GM19238 (cell line): ENCODE measurements around the gene MAN2B2.
"Not testable (repeated sequence)": the region's sequence is repeated elsewhere in the genome, so short reads cannot be mapped to it uniquely, and the experiment has no call there.

Experiments used
- DNase-seq: peaks from one replicate; pipeline ENCODE4 v3.0.0; 2011; ENCODE audit warnings: low spot score; ENCODE audit not compliant: insufficient read length

The MAN2B2 gene

GRCh38 chr4:6613676-6614651 lies 39.0 kb downstream of the MAN2B2 start:
- no peak for DNase-seq

DNA sequence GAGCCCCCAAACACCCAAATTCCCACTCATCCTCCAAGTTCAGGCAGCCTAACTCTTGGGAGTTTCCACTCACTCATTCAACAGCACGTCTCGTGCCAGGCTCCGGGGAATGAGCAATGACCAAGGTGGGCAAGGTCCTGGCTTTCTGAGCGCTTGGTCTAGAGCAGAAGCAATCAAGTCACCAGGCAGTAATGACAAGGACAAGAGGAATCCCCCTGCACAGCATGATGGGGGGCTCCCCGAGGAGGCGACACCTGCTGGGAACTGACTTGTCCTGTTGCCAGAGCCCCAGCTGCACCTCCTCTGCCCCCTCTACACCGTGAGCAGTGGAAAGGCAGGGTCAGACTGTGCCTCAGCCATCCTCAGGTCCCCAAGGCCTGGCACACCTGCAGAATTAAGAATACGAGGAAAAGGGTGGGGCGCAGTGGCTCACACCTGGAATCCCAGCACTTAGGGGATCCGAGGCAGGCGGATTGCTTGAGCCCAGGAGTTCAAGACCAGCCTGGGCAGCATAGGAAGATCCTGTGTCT lies 39.8 kb downstream of the MAN2B2 start:
- DNase-seq, result no peak

- DNase-seq, result no peak
These were observed 41.4 kb downstream of the MAN2B2 start for GRCh38 chr4:6616087-6616995.

GRCh38 chr4:6617246-6617645 lies 42.3 kb downstream of the MAN2B2 start:
- no peak for DNase-seq

DNA sequence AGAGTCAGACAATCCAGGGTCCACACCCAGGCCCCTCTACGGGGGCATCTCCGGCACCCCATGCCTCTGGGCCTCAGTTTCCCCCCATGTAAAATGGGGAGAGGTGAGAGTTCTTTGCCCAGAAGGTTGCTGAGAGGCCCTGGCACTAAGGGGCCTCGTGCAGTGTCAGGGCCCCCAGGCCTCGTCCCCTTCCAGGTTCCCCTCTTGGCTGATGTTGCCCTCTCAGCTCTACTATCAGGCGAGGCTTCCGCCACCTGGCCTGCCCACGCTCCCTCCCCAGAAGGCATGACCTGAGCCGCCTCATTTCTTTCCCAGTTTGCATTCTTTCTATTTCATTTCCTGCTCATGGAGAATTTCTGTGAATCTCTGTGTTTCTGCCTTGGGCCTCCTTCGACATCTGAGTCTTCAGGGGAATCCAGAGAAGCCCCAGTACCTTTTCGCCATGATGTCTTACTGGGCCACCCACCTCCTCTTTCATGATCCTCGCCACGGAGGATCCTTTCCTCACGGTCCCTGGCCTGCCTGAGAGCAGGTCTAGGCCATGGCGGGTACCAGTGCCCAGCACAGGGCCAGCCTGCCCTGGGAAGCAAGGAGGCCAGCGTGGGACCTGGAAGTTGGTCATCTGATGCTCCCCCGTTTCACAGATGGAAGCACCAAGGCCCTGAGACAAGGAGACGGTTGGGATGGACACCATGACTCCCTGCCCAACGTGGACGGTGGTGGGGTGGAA lies 43.6 kb downstream of the MAN2B2 start:
- no peak for DNase-seq

- no peak for DNase-seq
These were observed 44.1 kb downstream of the MAN2B2 start for GRCh38 chr4:6619116-6619465.

DNA sequence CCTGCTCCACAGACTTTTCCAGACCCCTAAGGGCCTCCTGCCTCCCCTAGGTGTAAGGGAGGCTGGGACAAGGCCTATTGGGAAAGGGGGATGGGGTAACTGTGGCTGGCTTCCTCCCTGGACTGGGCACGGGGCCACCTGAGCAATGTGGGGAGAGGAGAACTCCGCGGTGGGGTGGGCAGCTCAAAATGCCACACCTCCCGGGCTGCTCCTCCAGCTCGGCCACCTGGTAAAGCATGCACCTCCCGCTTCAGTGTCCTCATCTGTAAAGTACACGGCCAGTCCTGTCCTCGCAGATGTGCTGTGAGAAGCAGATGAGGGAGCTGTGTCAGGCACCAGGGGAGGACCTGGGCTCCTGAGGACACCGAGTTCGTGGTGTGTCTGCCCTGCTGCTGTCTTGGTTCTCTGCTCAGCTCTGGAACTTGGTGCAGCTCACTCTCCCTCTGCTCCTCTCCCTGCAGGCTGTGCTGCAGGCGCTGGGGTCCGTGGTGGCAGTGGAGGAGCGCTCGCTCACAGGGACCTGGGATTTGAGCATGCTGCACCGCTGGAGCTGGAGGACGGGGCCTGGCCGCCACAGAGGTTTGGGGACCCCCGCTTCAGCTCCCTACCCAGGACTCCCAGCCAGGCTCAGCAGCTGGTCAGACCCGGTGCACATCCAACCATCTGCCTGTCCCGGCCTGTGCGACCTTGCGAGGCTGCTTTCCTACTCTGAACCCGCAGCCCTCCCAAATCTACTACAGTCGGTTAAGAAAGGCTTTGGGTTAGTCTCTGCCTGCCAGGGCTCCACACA lies 44.7 kb downstream of the MAN2B2 start:
- DNase-seq, result no peak

- no peak for DNase-seq
These were observed 45.3 kb downstream of the MAN2B2 start for GRCh38 chr4:6620296-6620695.

GRCh38 chr4:6620891-6621555 lies 46.0 kb downstream of the MAN2B2 start:
- DNase-seq, result no peak

GRCh38 chr4:6621556-6621927 lies 46.6 kb downstream of the MAN2B2 start:
- DNase-seq, result no peak

GRCh38 chr4:6622744-6623143 lies 47.8 kb downstream of the MAN2B2 start:
- DNase-seq, result no peak

GRCh38 chr4:6625256-6625655 lies 50.3 kb downstream of the MAN2B2 start:
- DNase-seq, result no peak

GRCh38 chr4:6626066-6626465 lies 51.1 kb downstream of the MAN2B2 start:
- DNase-seq, result no peak

DNA sequence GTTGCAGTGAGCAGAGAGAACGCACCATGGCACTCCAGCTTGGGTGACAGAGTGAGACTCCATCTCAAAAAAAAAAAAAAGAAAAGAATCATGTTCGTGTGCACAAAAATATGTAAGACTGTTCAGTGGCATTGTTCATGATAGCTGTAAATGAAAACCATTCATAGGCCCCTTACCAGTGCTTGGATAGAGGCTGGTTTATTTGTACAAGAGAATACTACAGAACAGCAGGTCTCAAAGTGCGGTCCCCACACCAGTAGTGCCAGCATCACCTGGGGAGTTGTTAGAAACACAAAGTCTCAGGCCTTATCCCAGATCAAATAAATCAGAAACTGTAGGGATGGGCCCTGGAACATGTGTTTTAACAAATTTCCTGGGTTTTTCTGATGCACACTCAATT lies 52.8 kb downstream of the MAN2B2 start:
- no peak for DNase-seq

GRCh38 chr4:6628484-6628883 lies 53.5 kb downstream of the MAN2B2 start:
- not testable (repeated sequence) for DNase-seq

GRCh38 chr4:6632125-6632524 lies 57.1 kb downstream of the MAN2B2 start:
- DNase-seq, result no peak

DNA sequence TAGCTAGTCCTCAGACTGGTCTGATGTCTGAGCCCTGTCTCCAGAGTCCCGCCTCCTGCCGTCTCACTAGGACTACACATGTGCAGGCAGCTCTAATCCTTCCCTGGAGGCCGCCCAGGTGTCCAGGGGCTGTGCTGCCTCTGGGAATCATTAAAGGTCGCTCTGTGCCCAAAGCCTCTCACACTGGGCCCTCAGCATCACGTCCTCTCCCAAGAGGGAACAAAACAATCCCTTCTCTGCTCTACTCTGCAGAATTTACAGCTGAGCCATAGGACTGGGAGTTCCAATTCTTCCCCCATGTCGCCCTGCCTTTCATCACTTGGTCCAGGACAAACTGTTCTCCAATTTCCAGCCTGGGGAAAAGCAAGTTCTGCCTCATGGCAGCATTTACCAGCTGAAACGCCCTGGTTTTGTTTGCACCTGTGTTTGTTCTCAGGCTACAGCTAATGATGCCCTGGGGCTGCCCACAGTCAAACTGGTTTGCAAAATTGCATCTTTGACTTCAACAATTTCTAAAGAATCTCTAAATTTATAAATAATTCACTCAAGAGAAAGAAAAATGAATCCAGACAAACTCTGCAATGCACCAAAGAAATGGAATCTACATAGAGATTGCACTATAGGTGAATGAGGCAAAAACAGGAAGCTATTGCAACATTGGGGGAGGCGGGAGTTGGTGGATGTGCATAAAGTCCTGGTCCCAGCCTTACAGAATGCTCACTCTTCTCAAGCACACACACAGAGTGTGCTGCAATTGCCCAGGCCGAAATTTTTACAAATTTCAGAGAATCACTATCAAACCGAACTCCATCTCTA lies 58.3 kb downstream of the MAN2B2 start:
- DNase-seq, result no peak

GRCh38 chr4:6634746-6635145 lies 59.8 kb downstream of the MAN2B2 start:
- DNase-seq, result no peak

DNA sequence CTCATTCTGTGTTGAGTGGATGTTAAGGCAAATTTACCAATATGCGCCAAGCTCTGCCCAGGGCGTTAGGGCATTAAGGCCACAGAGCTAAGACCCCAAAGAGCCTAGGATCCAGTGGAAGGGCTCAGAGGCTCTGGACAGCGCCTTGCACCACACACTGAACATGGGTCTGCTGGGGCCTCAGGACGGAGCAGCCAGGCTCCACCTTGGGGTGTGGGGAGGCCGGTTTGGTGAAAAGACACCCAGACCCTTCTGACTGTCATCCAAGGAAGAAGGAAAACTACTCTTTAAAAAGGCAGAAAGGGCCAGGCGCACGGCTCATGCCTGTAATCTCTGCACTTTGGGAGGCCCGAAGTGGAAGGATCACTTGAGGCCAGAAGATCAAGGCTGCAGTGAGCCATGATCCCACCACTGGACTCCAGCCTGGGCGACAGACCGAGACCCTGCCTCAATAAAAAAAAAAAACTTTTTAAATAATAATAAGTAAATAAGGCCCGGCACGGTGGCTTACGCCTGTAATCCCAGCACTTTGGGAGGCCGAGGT lies 64.2 kb downstream of the MAN2B2 start:
- DNase-seq, result no peak
